GM18951 (cell line): ENCODE measurements around the gene ASAP2.

ENCODE experiments used
- POLR2A ChIP-seq: IDR thresholded peaks from 4 replicates; pipeline ENCODE4 v1.6.1; 2011; ENCODE audit warnings: mild to moderate bottlenecking; ENCODE audit not compliant: insufficient read length, insufficient read depth; ENCODE audit errors: extremely low read depth
- in situ Hi-C: fragments of 300-500 bp; cut with MboI; formaldehyde crosslinking; loops from one replicate; pipeline ENCODE4 v1.12.0; 2022; ENCODE audit warnings: low sequenced_read_pairs, mixed read lengths, inconsistent platforms; ENCODE audit not compliant: unreplicated experiment

The ASAP2 gene

GRCh38 chr2:9330612-9331270 is 124.1 kb downstream of the ASAP2 start:
- no peak for TF ChIP-seq POLR2A
- in situ Hi-C loops, result no loop called here

GRCh38 chr2:9331704-9332103 is 125.1 kb downstream of the ASAP2 start:
- in situ Hi-C loops, result no loop called here
- TF ChIP-seq POLR2A, result no peak

- TF ChIP-seq POLR2A, result no peak
- in situ Hi-C loops, result no loop called here
Measured at GRCh38 chr2:9332136-9332852, 125.7 kb downstream of the ASAP2 start.

- in situ Hi-C loops, result no loop called here
- TF ChIP-seq POLR2A, result no peak
Measured at GRCh38 chr2:9332853-9333245, 126.2 kb downstream of the ASAP2 start.

GRCh38 chr2:9333591-9334171 is 127.1 kb downstream of the ASAP2 start:
- in situ Hi-C loops, result no loop called here
- TF ChIP-seq POLR2A, result no peak

GRCh38 chr2:9334761-9335160 is 128.1 kb downstream of the ASAP2 start:
- in situ Hi-C loops, result no loop called here
- TF ChIP-seq POLR2A, result no peak

- no peak for TF ChIP-seq POLR2A
- in situ Hi-C loops, result no loop called here
Measured at GRCh38 chr2:9335322-9335832, 128.8 kb downstream of the ASAP2 start.

- in situ Hi-C loops, result no loop called here
Measured at GRCh38 chr2:9336241-9336575, 129.6 kb downstream of the ASAP2 start.

GRCh38 chr2:9336576-9337314 is 130.1 kb downstream of the ASAP2 start:
- in situ Hi-C loops, result no loop called here
- TF ChIP-seq POLR2A, result no peak

More at GRCh38 chr2:9336241-9336575, 129.6 kb downstream of the ASAP2 start:
- no peak for TF ChIP-seq POLR2A

- TF ChIP-seq POLR2A, result no peak
- in situ Hi-C loops, result no loop called here
Measured at GRCh38 chr2:9337901-9338300, 131.3 kb downstream of the ASAP2 start.

- in situ Hi-C loops, result no loop called here
- no peak for TF ChIP-seq POLR2A
Measured at GRCh38 chr2:9341337-9341887, 134.8 kb downstream of the ASAP2 start.

- TF ChIP-seq POLR2A, result no peak
- in situ Hi-C loops, result no loop called here
Measured at GRCh38 chr2:9342659-9343058, 136.0 kb downstream of the ASAP2 start.

- no peak for TF ChIP-seq POLR2A
- in situ Hi-C loops, result no loop called here
Measured at GRCh38 chr2:9343524-9343923, 136.9 kb downstream of the ASAP2 start.
